Activated CD4-positive, alpha-beta T cell treated with anti-CD3 and anti-CD28 coated beads, Interleukin-2, amount 10 ng/mL, durations not matched to agents 24 days and 14 days (primary cell): ENCODE data around the gene SMC3. TPM values are rescaled to one million over a fixed set of nuclear protein-coding genes. Genes with fewer than 3 reads are reported as not detected.
"Not testable (repeated sequence)": the region's sequence is repeated elsewhere in the genome, so short reads cannot be mapped to it uniquely, and the experiment has no call there.

Source experiments
- DNase-seq: peaks from one replicate; pipeline ENCODE4 v3.0.0; 2022
- H3K27ac Mint-ChIP-seq: one replicate; pipeline ENCODE4 v1.8.0; 2022; ENCODE audit warnings: mild to moderate bottlenecking, mixed read lengths
- H3K27me3 Mint-ChIP-seq: one replicate; pipeline ENCODE4 v1.8.0; 2022; ENCODE audit warnings: mixed read lengths
- H3K36me3 Mint-ChIP-seq: one replicate; pipeline ENCODE4 v1.8.0; 2022; ENCODE audit warnings: low read depth, mild to moderate bottlenecking, mixed read lengths
- H3K4me1 Mint-ChIP-seq: one replicate; pipeline ENCODE4 v1.8.0; 2021; ENCODE audit warnings: mixed read lengths
- H3K4me3 Mint-ChIP-seq: one replicate; pipeline ENCODE4 v1.8.0; 2022; ENCODE audit warnings: mild to moderate bottlenecking, moderate library complexity, mixed read lengths
- H3K9me3 Mint-ChIP-seq: one replicate; pipeline ENCODE4 v1.8.0; 2021; ENCODE audit warnings: mixed read lengths
- intact Hi-C: fragments of 100-400 bp; cut with micrococcal nuclease; formaldehyde crosslinking; loops from one replicate; pipeline ENCODE4 v1.15.1; 2023
- total RNA-seq: library from RNA; stranded (reverse); gene quantifications from 2 replicates; pipeline ENCODE4 v1.2.3, GENCODE V29; 2022

SMC3 gene
- total RNA-seq, 1 donor from 2014 or later = 82.2 TPM

DNA sequence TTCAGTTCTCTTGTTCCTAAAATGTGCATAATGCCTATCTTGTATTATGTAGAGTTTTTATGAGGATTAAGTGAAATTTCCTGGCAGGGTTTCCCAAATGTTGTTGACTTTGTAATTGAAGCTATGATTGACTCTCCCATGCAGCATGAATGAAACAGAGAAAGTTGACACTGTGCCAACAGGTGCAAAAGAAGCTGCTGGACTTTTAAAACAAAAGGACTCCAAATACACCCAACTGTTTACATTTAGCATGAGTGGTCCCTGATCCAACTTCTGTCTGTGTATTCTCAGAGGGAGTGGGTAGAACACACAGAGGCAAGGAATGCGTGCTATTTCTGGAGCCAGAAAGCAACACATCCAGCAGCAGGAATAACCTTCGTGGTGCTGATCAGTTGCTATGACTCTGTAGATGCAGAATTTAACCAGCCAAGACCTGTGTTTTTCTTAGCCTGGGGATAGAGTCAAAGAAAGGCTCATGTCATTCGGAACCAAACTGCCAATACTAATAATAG, 62.2 kb downstream of the SMC3 start:
- Mint-ChIP-seq H3K4me3 (no peak overlapping the region), H3K36me3 (no peaks in the 10 kb centered on the region), H3K27me3 (peaks cover 16% of the 10 kb centered on the region), H3K9me3 (no peaks in the 10 kb centered on the region), H3K4me1 (no peaks in the 10 kb centered on the region), H3K27ac (no peak overlapping the region)
- intact Hi-C loops = no loop called here
- DNase-seq = peak; percentile 22

DNA sequence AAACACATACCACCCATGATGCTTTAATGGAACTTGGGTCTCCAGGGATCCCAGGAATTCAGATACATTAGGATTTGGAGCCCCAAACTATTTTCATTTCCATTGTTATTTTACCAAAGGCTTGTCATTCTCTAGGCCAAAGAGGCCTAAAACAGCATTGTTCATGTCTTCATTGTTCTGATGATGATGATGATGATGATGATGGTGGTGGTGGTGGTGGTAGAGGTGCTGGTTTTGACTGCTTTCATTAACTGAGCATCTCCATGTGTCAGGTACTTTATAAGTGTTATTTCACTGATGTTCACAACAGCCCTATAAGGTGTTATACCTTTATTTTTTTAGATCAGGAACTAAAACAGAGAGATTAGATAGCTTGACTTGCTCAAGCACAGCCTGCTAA, 64.4 kb downstream of the SMC3 start:
- no peak overlapping the region for H3K4me3 Mint-ChIP-seq
- no peaks in the 10 kb centered on the region for H3K4me1 Mint-ChIP-seq
- intact Hi-C loops = no loop called here
- no peak overlapping the region for H3K27ac Mint-ChIP-seq
- no peaks in the 10 kb centered on the region for H3K36me3 Mint-ChIP-seq
- peaks cover 15% of the 10 kb centered on the region for H3K27me3 Mint-ChIP-seq
- no peak for DNase-seq
- no peaks in the 10 kb centered on the region for H3K9me3 Mint-ChIP-seq

DNA sequence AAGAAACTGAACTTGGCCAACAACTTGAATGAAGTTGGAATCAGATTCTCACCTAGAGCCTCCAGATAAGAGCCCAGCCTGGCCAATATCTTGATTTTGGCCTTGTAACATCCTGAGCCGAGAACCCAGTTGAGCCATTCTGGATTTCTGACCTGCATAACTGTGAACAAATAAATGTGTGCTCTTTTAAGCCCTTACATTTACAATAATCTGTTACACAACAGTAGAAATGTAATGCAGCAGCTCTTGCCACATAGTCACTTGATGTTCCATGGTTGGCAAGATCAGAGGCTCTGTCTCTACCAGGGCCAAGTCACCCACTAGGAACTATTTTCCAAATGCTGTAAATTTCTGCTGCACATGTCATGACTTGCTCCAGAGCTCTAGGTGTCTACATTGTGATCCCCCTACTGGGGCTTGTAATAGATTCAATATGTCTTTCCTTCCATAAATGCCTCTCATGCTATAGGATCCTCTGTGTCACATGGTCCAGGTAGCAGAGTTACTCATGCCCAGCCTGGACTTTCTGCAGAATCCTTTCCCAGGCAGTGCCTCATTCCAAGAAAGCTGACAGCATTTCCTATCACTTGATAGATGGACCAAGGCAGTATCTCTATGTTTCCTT, 65.2 kb downstream of the SMC3 start:
- Mint-ChIP-seq H3K27me3 (peaks cover 18% of the 10 kb centered on the region), H3K4me1 (no peaks in the 10 kb centered on the region), H3K27ac (no peak overlapping the region), H3K9me3 (no peaks in the 10 kb centered on the region), H3K4me3 (no peak overlapping the region), H3K36me3 (no peaks in the 10 kb centered on the region)
- intact Hi-C loops = no loop called here
- DNase-seq = no peak

- peaks cover 20% of the 10 kb centered on the region for H3K27me3 Mint-ChIP-seq
- no peaks in the 10 kb centered on the region for H3K36me3 Mint-ChIP-seq
- intact Hi-C loops = no loop called here
- H3K4me1 Mint-ChIP-seq = no peaks in the 10 kb centered on the region
- H3K4me3 Mint-ChIP-seq = no peak overlapping the region
- no peak for DNase-seq
- no peak overlapping the region for H3K27ac Mint-ChIP-seq
- H3K9me3 Mint-ChIP-seq = no peaks in the 10 kb centered on the region
These were observed 67.2 kb downstream of the SMC3 start for GRCh38 chr10:110634527-110635209.

DNA sequence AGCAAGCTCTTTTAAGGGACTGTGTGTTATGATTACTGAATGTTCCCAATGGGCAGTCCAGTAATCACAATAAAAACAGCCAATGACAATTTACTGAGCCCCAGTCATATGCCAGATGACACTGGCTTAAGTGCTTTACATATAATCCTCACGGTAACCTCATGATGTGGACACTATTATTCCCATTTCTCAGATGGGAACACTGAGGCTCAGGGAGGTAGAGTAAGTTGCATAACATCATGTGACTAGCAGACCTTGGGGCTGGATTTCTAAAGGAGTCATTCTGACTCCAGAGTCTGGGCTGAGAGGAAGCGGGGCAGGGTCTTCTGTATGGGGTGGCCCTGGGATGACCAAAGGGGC, 69.1 kb downstream of the SMC3 start:
- Mint-ChIP-seq H3K36me3 (no peaks in the 10 kb centered on the region), H3K4me1 (peaks cover 5% of the 10 kb centered on the region), H3K9me3 (no peaks in the 10 kb centered on the region), H3K4me3 (no peak overlapping the region), H3K27me3 (peaks cover 35% of the 10 kb centered on the region), H3K27ac (no peak overlapping the region)
- intact Hi-C loops = no loop called here
- no peak for DNase-seq

- Mint-ChIP-seq H3K27ac (no peak overlapping the region), H3K9me3 (no peaks in the 10 kb centered on the region), H3K4me1 (peaks cover 6% of the 10 kb centered on the region), H3K27me3 (peaks cover 38% of the 10 kb centered on the region), H3K36me3 (no peaks in the 10 kb centered on the region), H3K4me3 (no peak overlapping the region)
- DNase-seq = no peak
- intact Hi-C loops = no loop called here
These were observed 69.5 kb downstream of the SMC3 start for GRCh38 chr10:110636932-110637557.

- no peak overlapping the region for H3K4me3 Mint-ChIP-seq
- H3K27me3 Mint-ChIP-seq = peaks cover 44% of the 10 kb centered on the region
- H3K4me1 Mint-ChIP-seq = peaks cover 6% of the 10 kb centered on the region
- intact Hi-C loops = no loop called here
- DNase-seq = no peak
- no peaks in the 10 kb centered on the region for H3K9me3 Mint-ChIP-seq
- H3K27ac Mint-ChIP-seq = no peak overlapping the region
- H3K36me3 Mint-ChIP-seq = no peaks in the 10 kb centered on the region
These were observed 70.1 kb downstream of the SMC3 start for GRCh38 chr10:110637558-110638053.

DNA sequence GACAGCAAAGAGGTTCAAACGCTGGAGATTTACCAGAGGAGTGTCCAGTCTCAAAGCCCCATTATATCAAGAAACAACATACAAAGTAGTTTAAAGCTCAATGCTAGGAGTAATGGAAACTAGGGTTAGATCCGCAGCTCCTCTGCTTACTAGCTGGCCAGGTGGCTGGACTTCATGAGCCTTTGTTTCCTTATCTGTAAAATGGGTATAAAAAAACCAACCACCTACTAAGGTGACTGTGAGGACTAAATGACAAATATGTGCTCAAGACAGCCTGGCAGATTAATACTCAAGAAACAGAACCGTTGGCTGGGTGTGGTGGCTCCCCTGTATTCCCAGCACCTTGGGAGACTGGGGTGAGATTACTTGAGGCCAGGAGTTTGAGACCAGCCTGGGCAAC, 70.8 kb downstream of the SMC3 start:
- peaks cover 51% of the 10 kb centered on the region for H3K27me3 Mint-ChIP-seq
- no peak for DNase-seq
- H3K9me3 Mint-ChIP-seq = no peaks in the 10 kb centered on the region
- H3K27ac Mint-ChIP-seq = no peak overlapping the region
- H3K4me1 Mint-ChIP-seq = peaks cover 12% of the 10 kb centered on the region
- intact Hi-C loops = no loop called here
- H3K36me3 Mint-ChIP-seq = peaks cover 1% of the 10 kb centered on the region
- no peak overlapping the region for H3K4me3 Mint-ChIP-seq

GRCh38 chr10:110639046-110639445, 71.6 kb downstream of the SMC3 start:
- H3K36me3 Mint-ChIP-seq, H3K4me3 Mint-ChIP-seq, H3K9me3 Mint-ChIP-seq, DNase-seq, intact Hi-C loops, H3K27ac Mint-ChIP-seq: not testable (repeated sequence)
- peaks cover 13% of the 10 kb centered on the region for H3K4me1 Mint-ChIP-seq
- H3K27me3 Mint-ChIP-seq = peaks cover 54% of the 10 kb centered on the region

DNA sequence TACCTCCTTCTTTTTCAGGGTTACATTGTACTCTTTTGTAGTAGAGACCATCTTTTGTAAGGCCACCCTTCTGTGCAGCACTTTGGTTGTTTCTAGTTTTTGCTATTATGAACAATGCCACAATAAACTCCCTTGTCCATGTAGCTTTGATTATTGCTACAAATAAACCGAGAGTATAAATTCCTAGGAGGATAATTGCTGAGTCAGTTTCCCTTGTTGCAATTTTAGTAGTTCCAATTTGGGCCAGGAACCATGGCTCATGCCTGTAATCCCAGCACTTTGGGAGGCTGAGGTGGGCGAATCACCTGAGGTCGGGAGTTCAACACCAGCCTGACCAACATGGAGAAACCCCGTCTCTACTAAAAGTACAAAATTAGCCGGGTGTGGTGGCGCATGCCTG, 72.4 kb downstream of the SMC3 start:
- Mint-ChIP-seq H3K27me3 (peaks cover 57% of the 10 kb centered on the region), H3K4me1 (peaks cover 14% of the 10 kb centered on the region)
- not testable (repeated sequence) for H3K36me3 Mint-ChIP-seq, H3K4me3 Mint-ChIP-seq, H3K9me3 Mint-ChIP-seq, DNase-seq, H3K27ac Mint-ChIP-seq
- intact Hi-C loops = loop anchor here (10.0 kb wide), 1 partner anchor 435 kb away; the partner anchor contains the start of gene ADRA2A

DNA sequence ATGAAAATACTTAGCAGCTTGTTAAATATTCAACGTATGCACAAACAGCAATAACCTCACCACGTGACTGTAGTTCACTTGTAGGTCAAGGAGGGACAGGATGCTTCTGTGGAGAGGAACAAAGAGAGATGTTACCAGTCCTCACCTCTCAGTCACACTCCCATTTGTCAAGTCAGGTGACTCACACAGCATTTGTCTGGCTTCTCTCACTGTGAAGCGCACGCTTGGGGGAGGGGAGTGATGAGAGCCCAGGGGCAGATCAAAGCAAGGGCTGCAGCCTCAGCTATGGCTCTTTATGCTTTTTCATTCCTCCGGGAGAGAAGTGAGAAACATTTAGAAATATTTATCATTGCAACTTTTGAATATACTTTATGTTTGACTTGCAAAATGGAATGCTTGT, 73.8 kb downstream of the SMC3 start:
- peaks cover 2% of the 10 kb centered on the region for H3K36me3 Mint-ChIP-seq
- no peak overlapping the region for H3K4me3 Mint-ChIP-seq
- H3K9me3 Mint-ChIP-seq = no peaks in the 10 kb centered on the region
- intact Hi-C loops = loop anchor here (10.0 kb wide), 1 partner anchor 434 kb away; the partner anchor contains the start of gene ADRA2A
- H3K27ac Mint-ChIP-seq = no peak overlapping the region
- H3K27me3 Mint-ChIP-seq = peaks cover 67% of the 10 kb centered on the region
- H3K4me1 Mint-ChIP-seq = peaks cover 15% of the 10 kb centered on the region
- DNase-seq = peak; percentile 67

DNA sequence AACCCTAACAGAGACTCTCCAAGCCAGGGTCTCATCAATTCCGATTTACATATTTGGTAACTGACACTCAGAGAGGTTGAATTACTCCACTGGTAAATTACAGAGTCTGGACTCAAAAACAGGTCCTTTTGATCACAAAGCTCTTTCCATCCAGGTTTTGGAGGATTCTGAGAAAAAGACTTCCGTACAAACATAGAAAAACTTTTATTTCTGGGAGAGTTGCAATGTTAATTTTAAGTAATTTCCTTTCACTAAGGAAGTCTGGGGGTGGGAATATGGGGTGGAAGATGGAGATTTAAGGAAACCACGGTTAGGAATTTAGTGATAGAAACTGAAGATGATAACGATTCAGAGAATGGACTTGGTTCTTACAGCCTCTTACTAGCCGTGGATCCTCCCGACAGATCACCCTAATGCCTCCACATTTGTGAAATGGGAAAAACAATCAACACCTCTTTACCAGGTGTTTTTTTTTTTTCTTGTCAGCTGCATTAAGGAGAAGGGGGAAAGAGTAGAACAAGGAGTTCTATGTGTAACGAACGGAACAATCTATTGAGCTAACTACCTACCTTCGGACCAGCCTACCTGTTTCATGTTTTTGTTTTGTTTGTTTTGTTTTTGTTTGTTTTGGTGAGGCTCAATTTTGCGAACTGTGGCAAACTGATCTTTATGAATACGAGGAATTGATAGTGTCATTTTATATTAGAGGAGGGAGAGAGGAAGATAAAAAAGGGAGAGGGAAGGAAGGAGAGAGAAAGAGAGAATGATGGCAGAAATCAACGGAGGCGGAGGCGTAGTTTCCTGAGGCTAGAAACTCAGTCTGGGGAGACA, 74.9 kb downstream of the SMC3 start:
- peak overlapping the region; percentile 55 for H3K27ac Mint-ChIP-seq

GRCh38 chr10:110643035-110643652, 75.6 kb downstream of the SMC3 start:
- H3K4me3 Mint-ChIP-seq = peak overlapping the region; percentile 86
- no peaks in the 10 kb centered on the region for H3K9me3 Mint-ChIP-seq
- intact Hi-C loops = loop anchor here (10.0 kb wide), 1 partner anchor 432 kb away; the partner anchor contains the start of gene ADRA2A
- no peak overlapping the region for H3K27ac Mint-ChIP-seq
- H3K4me1 Mint-ChIP-seq = peaks cover 15% of the 10 kb centered on the region
- peaks cover 2% of the 10 kb centered on the region for H3K36me3 Mint-ChIP-seq
- H3K27me3 Mint-ChIP-seq = peaks cover 67% of the 10 kb centered on the region
- DNase-seq = no peak

More for the DNA sequence above, 74.9 kb downstream of the SMC3 start:
- H3K27me3 Mint-ChIP-seq = peaks cover 69% of the 10 kb centered on the region
- H3K4me3 Mint-ChIP-seq = peak overlapping the region; percentile 86
- intact Hi-C loops = loop anchor here (10.0 kb wide), 1 partner anchor 432 kb away; the partner anchor contains the start of gene ADRA2A
- peaks cover 2% of the 10 kb centered on the region for H3K36me3 Mint-ChIP-seq
- peaks cover 15% of the 10 kb centered on the region for H3K4me1 Mint-ChIP-seq
- no peaks in the 10 kb centered on the region for H3K9me3 Mint-ChIP-seq
- DNase-seq = no peak
